ENCODE data around the gene CCDC102A.

GRCh38 chr16:57567691-57568090, 31.3 kb upstream of the CCDC102A start:
- TF ChIP-seq CTCF (IDR thresholded peaks at IDR 0.05) (no peak), POLR2A (IDR thresholded peaks at IDR 0.05) (no peak), EP300 (IDR thresholded peaks at IDR 0.05) (no peak)

Data from tibial nerve (tissue), 4 donors.